Loucy (cell line): ENCODE results near the gene SMAD3.

Experiments
- H2AFZ ChIP-seq: fragments of 200-600 bp; sonication (generic); 2 replicates; pipeline ENCODE4 v1.6.0; 2016; ENCODE audit warnings: antibody characterized with exemption, mild to moderate bottlenecking, low read length, moderate library complexity
- H3F3A ChIP-seq: fragments of 200-600 bp; 2 replicates; pipeline ENCODE4 v1.6.0; 2016; ENCODE audit warnings: antibody characterized with exemption, low read depth, mild to moderate bottlenecking
- H3K27me3 ChIP-seq: fragments of 200-600 bp; sonication (generic); 2 replicates; pipeline ENCODE4 v1.6.1; 2014; ENCODE audit warnings: low read length, mild to moderate bottlenecking; ENCODE audit not compliant: insufficient read depth, poor library complexity, severe bottlenecking
- H3K36me3 ChIP-seq: fragments of 200-600 bp; sonication (generic); 2 replicates; pipeline ENCODE4 v1.6.1; 2016; ENCODE audit warnings: low read length; ENCODE audit not compliant: insufficient read depth
- H3K4me1 ChIP-seq: fragments of 200-600 bp; sonication (generic); 2 replicates; pipeline ENCODE4 v1.5.1; 2014; ENCODE audit warnings: low read length, mild to moderate bottlenecking; ENCODE audit not compliant: insufficient read depth, poor library complexity, severe bottlenecking
- H3K4me2 ChIP-seq: fragments of 200-600 bp; sonication (generic); 2 replicates; pipeline ENCODE4 v1.6.0; 2014; ENCODE audit warnings: antibody characterized with exemption, low read length, low read depth, mild to moderate bottlenecking; ENCODE audit not compliant: poor library complexity, severe bottlenecking
- H3K4me3 ChIP-seq: fragments of 200-600 bp; sonication (generic); 2 replicates; pipeline ENCODE4 v1.5.1; 2014; ENCODE audit warnings: low read length, mild to moderate bottlenecking, mixed read lengths; ENCODE audit not compliant: poor library complexity, severe bottlenecking
- H3K79me2 ChIP-seq: fragments of 200-600 bp; sonication (generic); 2 replicates; pipeline ENCODE4 v1.6.1; 2014; ENCODE audit warnings: low read length; ENCODE audit not compliant: insufficient read depth
- H3K9ac ChIP-seq: fragments of 200-600 bp; sonication (generic); 2 replicates; pipeline ENCODE4 v1.6.0; 2014; ENCODE audit warnings: mild to moderate bottlenecking, low read depth, low read length, moderate library complexity; ENCODE audit not compliant: poor library complexity, severe bottlenecking
- H3K9me2 ChIP-seq: fragments of 200-600 bp; sonication (generic); replicated peaks from 2 replicates; pipeline ENCODE4 v1.6.1; 2016; ENCODE audit warnings: low read depth, low read length, mixed read lengths
- H3K9me3 ChIP-seq: fragments of 200-600 bp; sonication (generic); 2 replicates; pipeline ENCODE4 v1.6.1; 2014; ENCODE audit warnings: mild to moderate bottlenecking, antibody characterized with exemption, low read length, low read depth; ENCODE audit not compliant: insufficient read depth
- H4K20me1 ChIP-seq: fragments of 200-600 bp; sonication (generic); 2 replicates; pipeline ENCODE4 v1.6.0; 2014; ENCODE audit warnings: antibody characterized with exemption, low read length, mild to moderate bottlenecking; ENCODE audit not compliant: insufficient read depth, poor library complexity, severe bottlenecking
- CTCF ChIP-seq: fragments of 200-600 bp; sonication (generic); conservative IDR thresholded peaks from 2 replicates; pipeline ENCODE4 v1.5.1; 2014; ENCODE audit warnings: mild to moderate bottlenecking, antibody characterized with exemption, low read length
- EZH2phosphoT487 ChIP-seq: fragments of 200-600 bp; IDR thresholded peaks from 2 replicates; pipeline ENCODE4 v1.6.1; 2018; ENCODE audit warnings: antibody characterized with exemption, mild to moderate bottlenecking, moderate library complexity, borderline replicate concordance

Gene SMAD3

GRCh38 chr15:67202991-67203390 is 137.6 kb downstream of the SMAD3 start:
- H4K20me1 ChIP-seq, result no peaks in the 10 kb centered on the region
- peaks cover 77% of the 10 kb centered on the region; the same call in 1 of the 2 replicates for H3K36me3 ChIP-seq
- H3K9me2 ChIP-seq, result no peaks in the 10 kb centered on the region
- no peak overlapping the region for H3K4me2 ChIP-seq
- H3K27me3 ChIP-seq, result no peaks in the 10 kb centered on the region
- no peaks in the 10 kb centered on the region for H3F3A ChIP-seq
- H3K9ac ChIP-seq, result no peak overlapping the region
- peaks cover 9% of the 10 kb centered on the region for H3K4me1 ChIP-seq
- no peak overlapping the region for H3K4me3 ChIP-seq
- no peaks in the 10 kb centered on the region for H3K9me3 ChIP-seq
- TF ChIP-seq EZH2phosphoT487, result no peak
- H2AFZ ChIP-seq, result no peak overlapping the region
- no peaks in the 10 kb centered on the region for H3K79me2 ChIP-seq

GRCh38 chr15:67207555-67208207 is 142.3 kb downstream of the SMAD3 start:
- Histone ChIP-seq H3F3A (no peaks in the 10 kb centered on the region), H2AFZ (no peak overlapping the region), H3K36me3 (peaks cover 61% of the 10 kb centered on the region; the same call in 1 of the 2 replicates), H3K9me3 (no peaks in the 10 kb centered on the region), H3K4me2 (no peak overlapping the region), H3K9ac (no peak overlapping the region), H3K9me2 (no peaks in the 10 kb centered on the region), H3K4me3 (no peak overlapping the region), H3K79me2 (no peaks in the 10 kb centered on the region), H3K27me3 (no peaks in the 10 kb centered on the region), H3K4me1 (no peaks in the 10 kb centered on the region), H4K20me1 (no peaks in the 10 kb centered on the region)
- TF ChIP-seq EZH2phosphoT487 (no peak), CTCF (no peak)

- no peaks in the 10 kb centered on the region for H3F3A ChIP-seq
- no peaks in the 10 kb centered on the region for H4K20me1 ChIP-seq
- peaks cover 57% of the 10 kb centered on the region; the same call in 1 of the 2 replicates for H3K36me3 ChIP-seq
- no peak for TF ChIP-seq EZH2phosphoT487
- no peak for TF ChIP-seq CTCF
- no peak overlapping the region for H2AFZ ChIP-seq
- no peaks in the 10 kb centered on the region for H3K9me3 ChIP-seq
- no peaks in the 10 kb centered on the region for H3K27me3 ChIP-seq
- H3K4me1 ChIP-seq, result no peaks in the 10 kb centered on the region
- no peaks in the 10 kb centered on the region for H3K79me2 ChIP-seq
- no peak overlapping the region for H3K4me2 ChIP-seq
- no peak overlapping the region for H3K4me3 ChIP-seq
- H3K9ac ChIP-seq, result no peak overlapping the region
- H3K9me2 ChIP-seq, result no peaks in the 10 kb centered on the region
These were observed 143.0 kb downstream of the SMAD3 start for GRCh38 chr15:67208396-67208795.
